HL-60/S4 (cell line): ENCODE results near the gene GCDH.
"Not testable (repeated sequence)": the region's sequence is repeated elsewhere in the genome, so short reads cannot be mapped to it uniquely, and the experiment has no call there.

ENCODE experiments used
- in situ Hi-C: fragments of 300-500 bp; cut with MboI; formaldehyde crosslinking; loops from 2 replicates; pipeline ENCODE4 v1.14.3; 2022; ENCODE audit warnings: low sequenced_read_pairs

The GCDH gene

DNA sequence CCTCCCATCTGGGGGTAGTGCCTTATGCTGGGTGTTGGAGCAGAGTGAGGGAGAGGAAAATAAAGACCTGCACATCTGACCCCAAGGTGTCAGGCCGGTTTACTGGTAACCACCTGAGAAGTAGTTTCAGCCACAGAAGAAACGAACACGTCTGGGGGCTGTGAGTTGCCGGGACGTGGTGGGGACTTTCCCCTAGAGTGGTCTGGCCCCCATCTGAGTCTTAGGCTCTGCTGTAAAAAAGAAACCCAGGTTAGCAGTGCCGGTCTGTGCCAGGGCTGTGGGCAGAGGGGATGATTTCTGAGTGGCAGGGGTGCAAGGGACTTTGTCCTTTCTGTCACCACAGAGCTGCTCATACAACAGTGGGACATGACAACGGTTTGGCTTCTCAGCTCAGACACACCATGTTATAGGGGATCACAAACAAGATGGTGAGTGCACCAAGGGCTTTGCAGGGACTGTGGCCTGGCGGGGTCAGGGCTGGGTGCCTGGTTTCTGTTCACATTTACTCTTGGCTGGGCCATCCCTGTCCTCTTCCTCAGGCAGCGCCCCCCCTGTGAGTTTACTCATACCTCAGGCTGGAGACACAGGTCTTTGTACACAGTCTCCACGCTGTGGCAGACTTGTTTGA is 9.0 kb downstream of the GCDH start:
- in situ Hi-C loops = no loop called here

DNA sequence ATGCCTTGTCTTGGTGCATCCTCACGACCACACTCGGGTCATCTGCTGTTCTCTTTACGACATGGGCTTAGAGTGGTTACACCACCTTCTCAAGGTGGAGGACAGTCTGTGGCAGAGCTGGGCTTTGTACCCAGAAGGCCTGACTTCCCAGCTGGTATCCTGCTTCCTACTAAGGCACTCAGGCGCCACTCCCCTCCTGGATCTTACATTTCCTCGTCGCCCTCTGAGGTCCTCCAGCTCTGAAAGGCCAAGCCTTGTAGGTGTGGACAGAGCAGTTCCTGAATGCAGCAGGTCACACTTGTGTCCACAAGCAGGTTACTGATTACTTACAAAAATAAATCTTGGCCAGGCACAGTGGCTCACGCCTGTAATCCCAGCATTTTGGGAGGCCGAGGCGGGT is 16.2 kb downstream of the GCDH start:
- in situ Hi-C loops = no loop called here

DNA sequence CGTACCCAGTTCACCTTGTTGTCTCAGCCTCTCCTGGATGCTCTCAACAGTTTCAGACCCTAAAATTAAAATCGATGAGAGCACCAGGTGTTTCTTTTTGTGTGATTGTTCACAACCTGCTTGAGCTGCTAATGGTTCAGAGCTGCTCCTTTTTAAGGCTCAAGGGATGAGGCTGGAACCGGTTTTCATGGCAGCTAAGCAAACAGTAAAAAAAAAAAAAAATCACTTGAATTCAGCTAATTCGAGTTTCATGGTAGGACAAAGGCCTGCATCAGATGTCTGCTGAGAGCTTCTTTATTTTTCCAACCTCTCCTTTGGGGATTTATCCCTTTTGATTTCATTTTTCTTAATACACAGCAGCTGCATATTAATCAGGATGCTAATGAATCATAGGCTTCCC is 21.6 kb downstream of the GCDH start:
- in situ Hi-C loops = no loop called here

DNA sequence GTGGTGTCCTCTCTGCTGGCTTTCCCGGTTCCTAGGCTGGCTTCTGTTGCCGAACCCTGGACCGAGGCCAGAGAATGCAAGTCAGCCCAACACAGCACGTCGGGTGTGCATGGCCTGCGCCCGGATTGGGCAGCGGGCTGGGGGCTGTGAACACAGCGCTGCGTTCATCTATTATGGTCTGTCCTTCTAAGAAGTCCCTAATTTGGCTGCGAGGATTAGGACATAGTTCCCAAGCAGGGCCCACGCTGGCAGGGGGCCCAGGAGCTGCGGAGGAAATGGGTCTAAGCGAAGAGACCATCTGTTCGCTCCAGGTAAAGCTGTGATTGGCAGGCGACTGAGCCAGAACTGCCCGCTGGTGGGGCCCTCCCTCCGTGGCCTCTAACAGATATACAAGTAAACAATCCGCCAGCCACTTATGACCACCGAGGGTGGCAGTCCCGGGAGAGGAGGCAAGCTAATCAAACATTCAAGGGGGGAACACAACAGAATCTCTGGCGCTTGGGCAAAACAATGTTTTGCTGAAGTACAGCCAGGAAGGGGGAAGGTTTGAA is 22.1 kb downstream of the GCDH start:
- in situ Hi-C loops = no loop called here

DNA sequence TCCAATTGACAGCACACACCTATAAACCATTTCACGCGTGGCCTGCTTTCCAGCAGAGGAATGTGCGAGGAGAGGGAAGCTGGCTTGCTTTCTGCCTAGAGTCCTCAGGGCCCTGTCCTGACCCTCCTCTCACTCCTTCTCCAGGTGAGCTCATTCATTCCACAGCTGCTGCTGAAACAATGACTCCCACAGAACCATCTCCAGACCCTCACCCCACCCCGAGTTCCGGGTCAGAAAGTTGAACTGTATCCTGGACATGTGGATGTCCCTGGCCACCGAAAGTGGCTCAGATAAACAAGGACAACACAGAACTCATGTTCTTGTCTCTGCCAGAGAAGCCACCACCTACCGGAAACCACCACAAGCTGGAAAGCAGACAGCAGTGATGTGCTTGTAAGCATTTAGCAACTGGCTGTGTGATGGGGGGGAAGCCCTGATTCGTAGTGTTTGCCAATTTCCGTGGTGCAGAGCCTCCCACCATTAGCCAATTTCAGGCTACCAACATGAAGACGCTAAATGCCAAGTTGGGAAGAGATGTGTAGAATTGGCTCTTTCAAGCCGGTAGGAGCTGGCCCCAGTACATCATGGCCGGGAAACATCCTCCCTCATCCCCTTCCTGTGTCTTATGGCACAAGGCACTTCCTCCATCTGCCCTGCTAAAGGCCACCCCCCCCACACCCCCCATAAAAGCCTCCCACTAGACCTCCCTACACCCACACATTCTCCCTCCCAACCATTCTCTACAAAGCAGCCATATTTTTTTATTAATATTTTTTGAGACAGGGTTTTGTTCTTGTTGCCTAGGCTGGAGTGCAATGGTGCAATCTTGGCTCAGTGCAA is 23.1 kb downstream of the GCDH start:
- in situ Hi-C loops = no loop called here

DNA sequence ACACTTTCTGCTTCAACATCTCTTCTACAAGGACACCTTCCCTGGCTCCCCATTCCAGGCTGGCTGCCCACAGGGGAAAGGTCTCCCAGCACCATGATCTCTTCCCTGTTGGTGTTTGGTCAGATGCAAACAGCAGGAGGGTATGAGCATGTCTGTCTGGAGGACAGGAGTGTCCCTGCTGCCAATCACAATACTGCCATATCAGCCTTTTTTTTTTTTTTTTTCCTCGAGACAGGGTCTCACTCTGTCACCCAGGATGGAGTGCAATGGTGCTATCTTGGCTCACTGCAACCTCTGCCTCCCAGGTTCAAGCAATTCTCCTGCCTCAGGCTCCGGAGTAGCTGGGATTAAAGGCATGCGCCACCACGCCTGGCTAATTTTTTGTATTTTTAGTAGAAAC is 24.9 kb downstream of the GCDH start:
- in situ Hi-C loops = not testable (repeated sequence)

DNA sequence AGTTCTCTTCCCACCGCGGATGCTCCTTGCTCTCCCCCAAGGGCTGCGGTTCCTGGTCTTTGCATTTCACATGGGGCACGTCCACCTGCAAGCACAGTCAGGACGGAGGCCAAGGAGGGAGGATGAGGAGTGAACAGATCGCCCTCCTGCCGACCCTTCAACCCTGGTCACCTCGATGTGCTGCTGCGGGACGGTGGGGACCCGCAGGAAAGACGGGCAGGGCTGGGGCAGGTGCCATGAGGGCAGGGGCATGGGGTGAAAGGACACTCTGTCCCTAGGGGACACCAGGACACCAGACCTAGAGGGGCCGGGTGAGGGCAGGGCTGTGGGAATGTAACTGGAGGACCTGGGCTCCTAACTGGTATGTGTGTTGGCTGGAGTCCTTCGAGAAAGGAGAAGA is 27.3 kb downstream of the GCDH start:
- in situ Hi-C loops = no loop called here

DNA sequence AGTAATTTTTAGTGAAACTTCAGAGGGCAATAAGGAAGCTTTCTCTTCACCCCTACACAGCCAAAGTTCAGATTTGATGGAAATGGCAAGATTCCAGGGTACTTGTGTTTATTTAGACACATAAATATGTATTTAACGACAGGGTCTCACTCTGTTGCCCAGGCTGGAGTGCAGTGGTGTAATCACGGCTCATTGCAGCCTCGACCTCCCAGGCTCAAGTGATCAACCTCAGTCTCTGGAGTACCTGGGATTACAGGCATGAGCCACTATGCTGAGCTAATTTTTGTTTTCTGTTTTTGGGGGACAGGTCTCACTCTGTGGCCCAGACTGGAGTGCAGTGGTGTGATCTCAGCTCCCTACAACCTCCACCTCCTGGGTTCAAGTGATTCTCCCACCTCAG is 30.1 kb downstream of the GCDH start:
- in situ Hi-C loops = no loop called here

DNA sequence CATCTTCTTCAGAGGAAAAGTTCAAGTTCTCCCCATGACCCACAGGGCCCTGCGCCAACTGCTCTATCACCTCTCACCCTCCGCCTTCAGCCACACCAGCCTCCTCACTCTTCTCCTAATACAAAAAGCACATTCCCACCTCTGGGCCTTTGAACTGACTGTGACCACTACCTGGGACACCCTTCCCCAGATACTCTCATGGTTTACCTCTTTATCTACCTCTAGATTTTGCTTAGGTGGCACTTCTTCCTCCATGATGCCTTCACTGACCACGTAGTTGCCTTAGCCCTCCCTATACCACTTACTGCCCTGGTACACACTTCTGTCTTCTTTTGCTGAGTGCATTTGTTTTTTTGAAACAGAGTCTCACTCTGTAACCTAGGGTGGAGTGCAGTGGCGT is 32.0 kb downstream of the GCDH start:
- in situ Hi-C loops = no loop called here

DNA sequence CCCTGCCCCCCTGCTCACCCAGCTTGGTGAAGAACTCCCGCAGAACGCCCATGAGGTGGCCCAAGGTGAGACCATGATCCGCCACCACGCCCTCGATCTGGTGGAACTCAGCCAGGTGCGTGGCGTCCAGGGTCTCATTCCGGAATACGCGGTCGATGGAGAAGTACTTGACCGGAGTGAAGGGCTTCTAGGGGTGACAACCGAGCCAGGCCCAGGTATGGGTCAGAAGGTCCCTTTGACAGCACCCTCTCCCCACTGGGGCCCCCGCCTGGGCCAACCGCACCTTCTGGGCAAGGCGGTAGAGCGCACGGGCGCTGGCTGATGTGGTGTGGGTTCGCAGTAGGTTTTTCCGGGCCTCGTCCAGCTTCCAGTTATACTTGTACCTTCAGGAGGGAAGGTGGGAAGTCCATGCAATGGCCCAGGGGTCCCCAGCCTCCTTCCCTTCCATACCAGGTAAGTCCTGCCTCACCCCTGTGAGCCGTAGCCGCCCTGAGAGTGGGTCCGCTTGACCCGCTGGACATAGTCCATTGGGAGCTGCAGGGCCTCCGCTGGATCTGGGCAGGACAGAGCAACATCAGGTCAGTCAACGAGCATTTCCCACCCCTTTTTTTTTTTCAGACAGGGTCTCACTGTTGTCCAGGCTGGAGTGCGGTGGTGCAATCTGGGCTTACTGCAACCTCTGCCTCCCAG is 33.8 kb downstream of the GCDH start:
- in situ Hi-C loops = no loop called here

DNA sequence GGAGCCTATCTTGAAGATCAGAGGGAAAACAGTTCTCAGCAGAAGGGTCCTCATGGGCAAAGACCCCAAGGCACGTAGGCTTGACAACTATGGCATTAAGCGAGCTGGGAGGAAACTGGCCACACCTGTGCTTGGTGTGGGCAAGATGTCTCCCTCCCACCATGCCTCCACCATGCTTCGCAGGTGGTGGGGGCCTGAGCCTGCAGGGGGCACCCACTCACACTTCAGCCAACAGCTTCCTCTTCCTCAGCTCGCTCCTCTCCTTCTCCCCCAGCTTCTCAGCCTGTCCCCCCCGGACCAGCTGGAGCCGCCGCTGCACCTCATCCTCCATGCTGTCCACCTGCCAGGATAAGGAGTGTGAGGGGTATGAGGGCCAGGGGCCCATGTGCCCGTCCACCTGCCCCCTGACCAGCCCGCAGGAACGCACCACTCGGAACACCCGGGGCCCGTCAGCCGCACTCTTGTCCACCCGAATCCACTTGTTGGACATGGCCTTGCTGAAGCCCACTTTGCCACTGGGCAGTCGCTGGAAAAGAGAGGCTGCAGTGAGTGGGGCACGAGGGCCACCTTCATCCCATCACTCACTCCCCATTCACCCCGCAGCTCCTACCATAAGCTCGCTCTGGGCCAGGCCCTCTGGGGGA is 39.2 kb downstream of the GCDH start:
- in situ Hi-C loops = no loop called here

DNA sequence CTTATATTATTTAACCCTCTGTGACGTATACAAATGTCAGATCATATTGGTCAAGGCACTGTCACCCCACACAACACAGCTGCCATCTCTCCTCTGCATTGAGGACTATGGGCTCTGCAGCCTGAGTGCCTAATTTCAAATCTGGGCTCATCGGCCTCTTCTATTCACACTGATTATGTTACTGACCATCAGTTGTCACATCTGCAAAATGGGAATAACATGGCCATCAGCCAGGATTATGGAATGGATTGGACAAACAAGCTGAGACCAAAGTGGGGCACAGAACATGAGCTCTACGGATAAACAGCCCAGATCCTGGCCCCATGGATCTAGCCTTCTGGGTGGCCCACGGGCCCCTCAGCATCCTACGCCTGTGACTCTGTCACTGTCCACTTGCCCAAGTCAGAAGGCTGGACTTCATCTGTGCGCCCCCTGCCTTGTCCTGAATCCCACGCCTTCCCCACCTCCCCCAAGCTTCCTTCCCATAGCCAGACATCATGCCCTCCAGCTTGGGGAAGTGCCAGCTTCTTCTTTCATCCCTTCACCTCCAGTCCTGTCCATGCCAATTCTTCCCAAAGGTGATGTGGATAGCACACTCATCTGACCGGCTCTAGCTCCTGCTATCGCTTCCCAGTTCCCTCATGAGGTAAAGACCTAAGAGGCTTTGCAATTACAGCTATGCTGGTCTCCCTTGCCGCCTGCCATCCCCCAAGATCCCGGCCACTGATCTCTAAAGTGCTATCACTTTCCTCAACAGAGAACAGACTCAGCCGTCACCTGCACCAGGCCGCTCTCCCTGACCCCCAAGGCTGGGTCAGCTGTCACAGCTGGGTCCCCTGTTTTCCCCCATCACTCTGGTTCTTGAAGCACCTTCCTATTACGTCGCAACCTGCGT is 41.7 kb downstream of the GCDH start:
- in situ Hi-C loops = no loop called here

DNA sequence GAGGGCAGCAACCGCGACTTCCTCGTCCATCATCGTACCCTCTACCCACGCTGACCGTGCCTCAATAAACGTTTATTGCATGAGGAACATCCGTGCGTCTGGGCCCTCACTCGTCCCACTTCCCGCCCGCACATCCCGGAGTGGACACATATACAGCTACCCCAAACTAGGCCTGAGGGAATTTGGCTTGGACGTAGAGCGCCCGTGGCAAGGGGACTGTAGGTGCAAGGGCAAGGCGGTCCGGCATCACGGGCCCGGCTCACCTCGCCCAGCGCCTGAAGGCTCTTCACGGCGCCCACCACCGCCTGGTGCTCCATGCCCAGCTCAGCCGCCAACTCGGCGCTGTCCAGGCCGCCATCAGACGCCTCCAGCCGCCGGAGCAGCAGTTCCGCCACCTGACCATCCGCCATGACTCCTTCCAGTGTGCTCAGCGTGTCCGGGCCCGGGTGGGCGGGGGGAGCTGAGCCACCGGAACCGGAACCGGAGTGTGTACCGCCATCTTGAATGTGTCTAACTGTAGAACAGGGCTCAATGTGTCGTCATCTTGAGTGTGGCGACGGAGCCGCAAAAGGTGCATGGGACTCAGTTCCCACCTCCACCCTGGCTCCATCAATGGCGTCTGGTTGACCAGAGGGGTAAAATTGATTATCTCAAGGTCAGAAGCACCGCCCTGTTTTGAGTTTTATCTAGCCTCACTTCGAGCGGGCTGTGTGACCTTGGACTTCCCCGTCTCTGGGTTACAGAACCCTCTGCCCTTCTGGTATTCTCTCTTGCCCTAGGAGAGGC is 42.5 kb downstream of the GCDH start, which contains the start of gene FARSA:
Gene FARSA, minus strand, starts transcription at position 425 of the 786 bp plus-strand sequence. Its CDS starts 15 bp downstream, at position 410.
- in situ Hi-C loops = no loop called here

DNA sequence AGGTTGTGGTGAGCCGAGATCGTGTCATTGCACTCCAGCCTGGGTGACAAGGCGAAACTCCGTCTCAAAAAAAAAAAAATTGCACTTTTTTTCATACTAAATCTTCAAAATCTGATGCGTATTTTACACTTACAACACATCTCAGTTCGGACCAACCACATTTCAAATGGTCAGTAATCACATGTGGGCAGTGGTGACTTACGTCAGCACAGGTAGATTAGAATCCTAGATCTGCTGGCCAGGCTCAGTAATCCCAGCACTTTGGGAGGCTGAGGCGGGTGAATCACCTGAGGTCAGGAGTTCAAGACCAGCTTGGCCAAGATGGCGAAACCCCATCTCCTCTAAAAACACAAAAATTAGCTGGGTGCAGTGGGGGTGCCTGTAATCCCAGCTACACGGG is 44.1 kb downstream of the GCDH start:
- in situ Hi-C loops = no loop called here

DNA sequence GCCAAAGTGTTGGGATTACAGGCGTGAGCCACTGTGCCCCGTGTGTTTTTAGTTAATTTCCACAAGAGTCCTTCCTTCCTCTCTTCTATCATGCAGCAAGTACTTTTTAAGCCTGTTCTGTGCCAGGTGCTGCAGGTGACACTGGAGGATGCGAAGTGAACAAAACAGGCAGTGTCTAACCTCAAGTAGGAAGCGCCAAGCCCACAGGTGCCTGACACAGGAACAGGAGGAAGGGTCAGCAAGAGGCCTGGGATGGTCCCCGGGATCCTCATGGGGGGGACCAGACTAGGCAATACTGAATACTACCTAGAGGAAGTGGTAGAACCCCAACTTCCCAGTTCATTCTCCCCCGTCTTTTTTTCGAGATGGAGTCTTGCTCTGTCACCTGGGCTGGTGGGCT is 45.6 kb downstream of the GCDH start:
- in situ Hi-C loops = no loop called here

DNA sequence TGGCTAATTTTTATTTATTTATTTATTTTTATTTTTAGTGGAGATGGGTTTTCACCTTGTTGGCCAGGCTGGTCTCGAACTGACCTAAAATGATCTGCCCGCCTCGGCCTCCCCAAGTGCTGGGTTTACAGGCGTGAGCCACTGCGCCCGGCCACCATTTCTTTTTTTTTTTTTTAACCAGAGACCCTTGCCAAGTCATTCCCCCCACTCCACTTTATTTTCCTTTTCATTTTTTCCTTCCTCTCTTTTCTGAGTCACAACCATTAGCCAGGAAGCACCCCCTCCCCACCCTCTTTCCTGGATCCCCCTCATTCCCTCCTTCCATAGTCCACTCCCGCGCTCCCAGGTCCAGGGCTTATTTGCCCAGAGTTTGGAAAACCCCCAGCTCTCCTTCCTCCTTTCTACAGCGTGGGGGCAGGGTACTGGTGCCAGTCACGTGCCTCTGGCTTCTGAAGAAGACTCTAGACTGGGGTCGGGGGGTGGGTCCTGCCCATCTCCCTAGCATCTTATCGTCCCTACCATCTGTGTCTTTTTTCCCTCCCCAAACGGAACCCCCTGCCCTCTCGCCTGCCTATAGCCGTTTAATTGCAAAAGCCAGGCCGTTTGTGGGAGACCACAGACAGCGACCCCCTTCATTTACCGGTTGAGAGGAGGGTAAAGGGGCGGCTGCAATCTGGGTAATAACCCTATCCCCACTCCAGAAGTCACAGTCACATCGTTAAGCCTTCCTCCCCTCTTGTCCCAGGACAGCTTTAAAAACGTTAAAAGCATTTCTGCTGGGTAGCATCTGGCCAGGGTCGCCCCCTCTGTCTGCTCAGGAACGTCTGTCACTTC is 46.4 kb downstream of the GCDH start:
- in situ Hi-C loops = no loop called here

DNA sequence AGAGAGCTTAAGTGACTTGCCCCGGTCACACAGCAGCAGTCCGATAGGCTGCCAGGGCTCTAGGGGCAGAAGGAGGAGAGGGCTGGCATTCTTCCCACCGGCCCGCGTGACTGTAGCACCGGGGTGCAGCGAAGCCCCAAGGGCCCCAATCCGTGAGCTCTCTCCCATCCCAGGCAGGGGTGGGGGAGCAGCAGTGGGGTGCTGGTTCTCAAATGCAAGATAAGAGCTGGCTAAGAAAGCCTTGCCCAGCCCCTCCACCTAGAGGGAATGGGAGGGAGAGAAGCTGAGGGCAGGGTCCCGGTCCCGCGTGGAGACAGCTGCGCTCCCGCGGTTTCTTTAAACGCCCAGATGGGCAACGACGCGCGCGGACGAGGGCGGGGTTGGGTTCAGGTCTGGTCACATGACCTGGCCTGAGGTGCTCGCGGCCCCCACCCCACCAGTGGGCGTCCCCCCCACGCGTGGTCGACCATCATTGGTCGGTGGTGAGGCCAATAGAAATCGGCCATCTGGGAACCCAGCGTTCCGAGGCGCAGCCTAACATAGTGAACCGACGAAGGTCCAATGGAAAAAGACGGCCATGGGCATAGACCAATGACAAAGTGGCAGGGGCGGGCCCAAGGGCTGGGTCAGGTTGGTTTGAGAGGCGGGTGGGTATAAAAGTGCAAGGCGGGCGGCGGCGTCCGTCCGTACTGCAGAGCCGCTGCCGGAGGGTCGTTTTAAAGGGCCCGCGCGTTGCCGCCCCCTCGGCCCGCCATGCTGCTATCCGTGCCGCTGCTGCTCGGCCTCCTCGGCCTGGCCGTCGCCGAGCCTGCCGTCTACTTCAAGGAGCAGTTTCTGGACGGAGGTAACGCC is 47.2 kb downstream of the GCDH start, which contains the start of gene CALR:
Gene CALR, plus strand, starts transcription at position 683 of the 852 bp plus-strand sequence. Its CDS starts 71 bp downstream, at position 754.
- in situ Hi-C loops = no loop called here
